PC-3 (cell line): Measurements from ENCODE around the gene CRABP2. TPM values are rescaled to one million over a fixed set of nuclear protein-coding genes. Genes with fewer than 3 reads are reported as not detected.

ENCODE experiments used
- ATAC-seq: fragments of 200-7000 bp; cut with Tn5 transposase; 2 replicates; pipeline ENCODE4 v1.9.1; 2020; ENCODE audit warnings: mild to moderate bottlenecking, moderate library complexity
- BruUV-seq: library from RNA; stranded (reverse); fragments of 400-500 nt; replicated peaks from 2 replicates; lab custom pipeline; 2021; lab: Mats Ljungman, UMichigan
- CTCF ChIA-PET: fragments of 300-600 bp; sonication (Branson Sonifier 250); formaldehyde crosslinking; loops from one replicate; lab custom pipeline; 2022; ENCODE audit warnings: antibody characterized with exemption; lab: Charles Lee
- POLR2A ChIA-PET: fragments of 300-600 bp; sonication (Branson Sonifier 250); formaldehyde crosslinking; loops from one replicate; lab custom pipeline; 2022; ENCODE audit warnings: antibody characterized with exemption; ENCODE audit not compliant: unreplicated experiment; lab: Charles Lee
- DNase-seq: peaks from one replicate; pipeline ENCODE4 v3.0.0-alpha.2; 2015
- H2AFZ ChIP-seq: fragments of 300-600 bp; sonication (generic); 2 replicates; pipeline ENCODE4 v1.6.0; 2016; ENCODE audit warnings: antibody characterized with exemption, low read length
- H3F3A ChIP-seq: fragments of 300-600 bp; sonication (generic); one replicate; pipeline ENCODE4 v1.6.0; 2017; ENCODE audit warnings: antibody characterized with exemption, low read length, control low read depth, mild to moderate bottlenecking; ENCODE audit not compliant: unreplicated experiment
- H3K27ac ChIP-seq: fragments of 300-600 bp; sonication (generic); 2 replicates; pipeline ENCODE4 v1.5.1; 2016; ENCODE audit warnings: mild to moderate bottlenecking, low read length
- H3K27me3 ChIP-seq: fragments of 300-600 bp; sonication (generic); 2 replicates; pipeline ENCODE4 v1.6.1; 2016; ENCODE audit warnings: low read length, mixed read lengths
- H3K36me3 ChIP-seq: fragments of 300-600 bp; sonication (generic); 2 replicates; pipeline ENCODE4 v1.6.1; 2016; ENCODE audit warnings: low read depth, mixed run types, low read length, mixed read lengths
- H3K4me1 ChIP-seq: fragments of 300-600 bp; sonication (generic); 2 replicates; pipeline ENCODE4 v1.5.1; 2016; ENCODE audit warnings: low read length; ENCODE audit not compliant: insufficient read depth
- H3K4me2 ChIP-seq: fragments of 300-600 bp; sonication (generic); 2 replicates; pipeline ENCODE4 v1.6.0; 2016; ENCODE audit warnings: low read length
- H3K4me3 ChIP-seq: fragments of 300-600 bp; sonication (generic); 2 replicates; pipeline ENCODE4 v1.5.1; 2016; ENCODE audit warnings: mild to moderate bottlenecking, low read length, mixed read lengths
- H3K79me2 ChIP-seq: fragments of 300-600 bp; sonication (generic); 2 replicates; pipeline ENCODE4 v1.6.1; 2017; ENCODE audit warnings: low read length, mixed read lengths
- H3K9ac ChIP-seq: fragments of 300-600 bp; sonication (generic); 2 replicates; pipeline ENCODE4 v1.6.0; 2016; ENCODE audit warnings: mild to moderate bottlenecking, low read length
- H3K9me2 ChIP-seq: fragments of 300-600 bp; sonication (generic); replicated peaks from 2 replicates; pipeline ENCODE4 v1.6.1; 2016; ENCODE audit warnings: mixed run types, low read length, mixed read lengths
- H3K9me3 ChIP-seq: fragments of 300-600 bp; sonication (generic); 2 replicates; pipeline ENCODE4 v1.6.1; 2016; ENCODE audit warnings: low read length, mixed read lengths
- H4K20me1 ChIP-seq: fragments of 300-600 bp; sonication (generic); 2 replicates; pipeline ENCODE4 v1.6.1; 2016; ENCODE audit warnings: low read length, mixed read lengths
- CTCF ChIP-seq: fragments of 300-600 bp; sonication (generic); conservative IDR thresholded peaks from 2 replicates; pipeline ENCODE4 v1.5.1; 2017; ENCODE audit warnings: antibody characterized with exemption, low read depth, mild to moderate bottlenecking, low read length
- EZH2 ChIP-seq: fragments of 300-600 bp; sonication (generic); IDR thresholded peaks from one replicate; pipeline ENCODE4 v1.6.1; 2017; ENCODE audit warnings: antibody characterized with exemption, mild to moderate bottlenecking, low read length; ENCODE audit not compliant: unreplicated experiment
- EZH2phosphoT487 ChIP-seq: fragments of 300-600 bp; sonication (generic); IDR thresholded peaks from 2 replicates; pipeline ENCODE4 v1.6.1; 2018; ENCODE audit warnings: mild to moderate bottlenecking, antibody characterized with exemption, low read length, borderline replicate concordance
- intact Hi-C: fragments of 100-400 bp; cut with micrococcal nuclease; formaldehyde crosslinking; loops from 2 replicates; pipeline ENCODE4 v1.9.0; 2023
- total RNA-seq: library from RNA; depleted of rRNA; stranded (reverse); fragments of >200 nt; gene quantifications from 2 replicates; pipeline ENCODE4 v1.2.3, GENCODE V29; 2014

The CRABP2 gene
- total RNA-seq, 1 experiment from 2014 or later: 120 TPM

GRCh38 chr1:156714830-156715229 lies 9.4 kb upstream of the CRABP2 start:
- Histone ChIP-seq H3K4me1 (peaks cover 9% of the 10 kb centered on the region), H3K4me2 (no peak overlapping the region), H3K36me3 (peaks cover 4% of the 10 kb centered on the region; the same call in 1 of the 2 replicates), H2AFZ (no peak overlapping the region), H3K27ac (no peak overlapping the region), H3K9me2 (no peaks in the 10 kb centered on the region), H4K20me1 (no peaks in the 10 kb centered on the region), H3K9me3 (no peaks in the 10 kb centered on the region), H3K79me2 (no peaks in the 10 kb centered on the region), H3K27me3 (no peaks in the 10 kb centered on the region), H3F3A (no peaks in the 10 kb centered on the region), H3K9ac (no peak overlapping the region), H3K4me3 (no peak overlapping the region)
- TF ChIP-seq EZH2phosphoT487 (no peak), EZH2 (no peak), CTCF (no peak)
- ATAC-seq (no peak), DNase-seq (no peak)
- intact Hi-C loops: no loop called here
- BruUV-seq: no TSS peak
- CTCF ChIA-PET: interaction anchor here (3.4 kb wide), 1 partner anchor 25 kb away, joined by 16 read pairs; no protein-coding TSS in a partner anchor
- POLR2A ChIA-PET: interaction anchor here (0.6 kb wide), 1 partner anchor 377 kb away, joined by 3 read pairs; the partner anchor contains the start of genes CCT3 and TSACC

GRCh38 chr1:156712626-156713025 lies 7.2 kb upstream of the CRABP2 start:
- no peak for ATAC-seq
- Histone ChIP-seq H3K36me3 (no peaks in the 10 kb centered on the region), H3K4me3 (no peak overlapping the region), H3K27me3 (no peaks in the 10 kb centered on the region), H3K79me2 (no peaks in the 10 kb centered on the region), H4K20me1 (no peaks in the 10 kb centered on the region), H3K9me3 (no peaks in the 10 kb centered on the region), H3K4me2 (no peak overlapping the region), H3K4me1 (peaks cover 16% of the 10 kb centered on the region), H3F3A (no peaks in the 10 kb centered on the region), H2AFZ (no peak overlapping the region), H3K27ac (no peak overlapping the region), H3K9me2 (no peaks in the 10 kb centered on the region), H3K9ac (no peak overlapping the region)
- intact Hi-C loops: no loop called here
- CTCF ChIA-PET: interaction anchor here (1.0 kb wide), 1 partner anchor 14 kb away, joined by 4 read pairs; no protein-coding TSS in a partner anchor
- TF ChIP-seq EZH2 (no peak), EZH2phosphoT487 (no peak), CTCF (no peak)
- POLR2A ChIA-PET: no interaction called here
- no TSS peak for BruUV-seq
- no peak for DNase-seq

GRCh38 chr1:156711011-156711817 lies 5.8 kb upstream of the CRABP2 start:
- BruUV-seq: no TSS peak
- no peak overlapping the region for H3K9ac ChIP-seq
- H3K36me3 ChIP-seq: no peaks in the 10 kb centered on the region
- no peaks in the 10 kb centered on the region for H3K79me2 ChIP-seq
- intact Hi-C loops: no loop called here
- H3K4me1 ChIP-seq: peaks cover 25% of the 10 kb centered on the region
- no peak overlapping the region for H3K4me2 ChIP-seq
- no peaks in the 10 kb centered on the region for H3K9me3 ChIP-seq
- H3F3A ChIP-seq: no peaks in the 10 kb centered on the region
- no peaks in the 10 kb centered on the region for H3K27me3 ChIP-seq
- ATAC-seq: no peak
- TF ChIP-seq EZH2phosphoT487 (no peak), EZH2 (no peak), CTCF (no peak)
- H3K4me3 ChIP-seq: no peak overlapping the region
- no peaks in the 10 kb centered on the region for H3K9me2 ChIP-seq
- no peak overlapping the region for H2AFZ ChIP-seq
- H3K27ac ChIP-seq: no peak overlapping the region
- no peaks in the 10 kb centered on the region for H4K20me1 ChIP-seq
- DNase-seq: no peak
- ChIA-PET POLR2A (no interaction called here), CTCF (interaction anchor here (2.4 kb wide), 1 partner anchor 21 kb away, joined by 12 read pairs; no protein-coding TSS in a partner anchor)
